Activated CD4-positive, alpha-beta T cell treated with anti-CD3 and anti-CD28 coated beads, Interleukin-2, amount 50 U/mL, for 1 hour (primary cell): ENCODE results near the gene GAPDH.
"Not testable (repeated sequence)": the region's sequence is repeated elsewhere in the genome, so short reads cannot be mapped to it uniquely, and the experiment has no call there.

Experiments
- DNase-seq: peaks from one replicate; pipeline ENCODE4 v3.0.0-alpha.2; 2020

GAPDH gene

GRCh38 chr12:6569786-6570185, 35.5 kb downstream of the GAPDH start:
- DNase-seq, result no peak

DNA sequence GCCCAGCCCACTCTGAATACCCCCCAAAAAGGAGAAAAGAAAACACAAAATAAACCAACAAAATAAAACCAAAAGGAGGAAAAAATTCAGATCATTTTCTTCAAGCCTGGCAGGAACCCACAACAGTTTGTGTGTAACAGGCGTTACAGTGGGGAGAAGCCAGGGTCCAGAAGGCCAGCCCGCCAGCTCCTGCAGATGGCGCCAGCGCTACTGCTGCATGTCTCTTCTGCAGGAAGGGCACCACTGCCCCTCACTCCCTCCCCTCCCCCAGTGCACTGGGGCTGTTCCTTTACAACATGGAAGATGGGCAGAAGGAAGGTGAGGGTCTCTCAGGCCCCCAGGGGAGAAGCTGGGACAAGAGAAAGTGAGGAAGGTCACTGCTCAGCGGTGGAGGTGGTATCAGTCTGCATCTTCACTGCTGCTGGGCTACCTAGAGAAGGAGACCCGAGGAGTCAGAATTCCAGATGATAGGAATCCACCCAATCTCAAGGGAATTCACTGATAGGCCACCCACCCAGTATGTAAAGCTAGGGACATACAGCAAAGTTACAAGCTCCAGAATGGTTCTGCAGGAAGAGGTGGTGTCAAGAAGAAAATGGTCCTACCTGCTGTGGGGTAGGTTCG, 36.1 kb downstream of the GAPDH start:
- peak; percentile 41 for DNase-seq

GRCh38 chr12:6573001-6573400, 38.7 kb downstream of the GAPDH start:
- no peak for DNase-seq

DNA sequence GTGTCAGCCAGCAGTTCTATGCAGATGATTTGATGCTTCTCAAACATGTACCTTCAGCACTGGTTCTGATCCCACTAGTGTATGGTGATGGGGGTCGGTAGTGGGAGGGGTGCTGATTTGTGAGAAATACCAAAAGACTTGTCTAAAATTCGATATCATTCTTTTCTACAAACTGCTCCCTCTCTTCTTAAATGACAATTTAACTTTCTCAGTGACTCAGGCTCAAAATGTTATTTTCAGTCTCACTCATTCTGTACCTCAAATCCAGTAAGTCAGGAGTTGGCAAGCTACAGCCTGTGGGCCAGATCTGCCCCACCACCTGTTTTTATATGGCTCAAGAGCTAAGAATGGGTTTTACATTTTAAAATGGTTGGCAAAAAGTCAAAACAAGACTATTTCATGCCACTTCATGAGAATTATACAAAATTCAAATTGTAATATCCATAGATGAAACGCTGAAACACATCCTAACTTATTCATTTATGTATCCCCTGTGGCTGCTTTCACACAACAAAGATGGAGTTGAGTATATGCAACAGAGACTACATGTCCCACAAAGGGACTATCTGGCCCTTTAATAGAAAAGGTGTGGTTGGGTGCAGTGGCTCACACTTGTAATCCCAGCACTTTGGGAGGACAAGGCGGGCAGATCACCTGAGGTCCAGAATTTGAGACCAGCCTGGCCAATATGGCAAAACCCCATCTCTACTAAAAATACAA, 40.4 kb downstream of the GAPDH start:
- no peak for DNase-seq

- DNase-seq, result no peak
Measured at GRCh38 chr12:6575648-6576047, 41.3 kb downstream of the GAPDH start.

DNA sequence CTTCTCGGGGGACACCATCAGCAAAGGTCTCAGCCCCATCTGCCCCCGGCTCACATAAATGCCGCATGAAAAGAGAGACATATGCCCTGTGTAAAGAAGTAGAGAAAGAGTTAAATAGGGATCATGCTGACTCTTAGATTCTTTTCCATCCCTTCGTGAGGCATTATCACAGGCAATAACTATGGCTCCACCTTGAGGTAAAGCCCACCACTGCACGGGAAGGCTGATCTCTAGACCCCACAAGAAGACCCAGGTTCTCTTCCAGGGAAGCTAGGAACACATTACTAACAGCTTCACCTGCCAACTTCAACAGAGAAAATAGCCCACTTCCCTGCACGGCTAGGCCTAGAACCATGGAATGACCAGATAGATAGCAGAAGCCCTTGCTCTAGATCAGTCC, 47.9 kb downstream of the GAPDH start:
- no peak for DNase-seq

DNA sequence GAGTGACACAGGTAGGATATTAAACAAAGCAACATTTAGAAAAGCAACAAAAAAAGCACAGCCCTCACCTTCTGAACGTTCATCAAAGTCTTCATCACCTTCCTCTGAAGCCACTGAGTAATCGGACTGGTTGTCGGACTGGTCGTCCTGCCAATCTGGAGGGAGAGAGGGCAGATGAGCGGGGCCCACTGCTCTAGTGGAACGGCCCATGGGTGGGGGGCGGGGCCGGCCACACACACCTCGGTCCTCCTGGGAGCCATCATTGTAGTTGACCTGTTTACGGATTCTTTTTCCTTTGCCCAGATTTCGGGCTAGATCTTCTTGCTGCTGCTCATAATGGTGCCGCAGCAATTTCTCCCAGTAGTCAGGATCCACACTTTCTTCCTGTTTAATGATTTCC, 48.6 kb downstream of the GAPDH start:
- DNase-seq, result no peak

- DNase-seq, result no peak
Measured at GRCh38 chr12:6584293-6584692, 50.0 kb downstream of the GAPDH start.

GRCh38 chr12:6586569-6586968, 52.3 kb downstream of the GAPDH start:
- DNase-seq, result not testable (repeated sequence)
